ENCODE results near the gene ABTB2. TPM values are rescaled to one million over a fixed set of nuclear protein-coding genes. Genes with fewer than 3 reads are reported as not detected.
A peak's percentile ranks its signal among the peaks of the same experiment; 100 is the strongest.

The ABTB2 gene
- total and polyA plus RNA-seq, 12 donors = 2.5 to 19.1 (median 14.2) TPM

DNA sequence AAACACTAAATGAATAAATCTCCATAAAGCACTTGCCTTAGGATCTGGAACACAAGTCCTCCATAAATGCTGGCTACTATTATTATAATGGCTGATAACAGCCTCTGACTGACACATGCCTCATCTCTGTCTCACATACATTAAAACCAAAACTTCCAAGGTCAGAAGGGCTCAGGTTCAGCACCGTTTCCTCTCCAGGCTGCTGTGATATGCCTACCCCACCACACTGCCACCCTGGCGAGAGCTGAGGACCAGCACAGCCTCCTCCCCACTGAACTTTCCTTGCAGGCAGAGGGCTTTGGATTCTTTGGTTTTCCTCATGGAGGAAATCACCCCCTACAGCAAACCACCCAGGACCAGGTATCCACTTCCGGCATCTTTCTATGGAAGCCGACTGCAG lies 112.8 kb downstream of the ABTB2 start:
- intact Hi-C loops (cut with DNase I) = no loop called here

GRCh38 chr11:34243600-34244464 lies 114.0 kb downstream of the ABTB2 start:
- ATAC-seq (peak in 5 of 8 donors; percentile 21 to 77 (median 60)), DNase-seq (no peak)
- no peaks in the 10 kb centered on the region for H3K9me3 ChIP-seq
- WGBS, 2 donors = 69 to 70% methylated on average over 8 of the region's 8 CpGs
- no peak for TF ChIP-seq CTCF (IDR thresholded peaks at IDR 0.05)
- H3K27ac ChIP-seq = peak overlapping the region in 6 of 10 donors; percentile 4 to 48 (median 35)
- H3K27me3 ChIP-seq = no peaks in the 10 kb centered on the region
- no peak overlapping the region for H3K4me3 ChIP-seq
- intact Hi-C loops (cut with DNase I) = loop anchor here in 1 of 10 donors (5.0 kb wide), 1 partner anchor 52 kb away; no protein-coding TSS in a partner anchor
- H3K36me3 ChIP-seq = no peaks in the 10 kb centered on the region
- peaks cover 4 to 43% (median 24%) of the 10 kb centered on the region in 9 donors for H3K4me1 ChIP-seq

More for the DNA sequence above, 112.8 kb downstream of the ABTB2 start:
- ATAC-seq (no peak), DNase-seq (no peak)
- Histone ChIP-seq H3K4me1 (peaks cover 4 to 43% (median 25%) of the 10 kb centered on the region in 9 donors), H3K27ac (no peak overlapping the region), H3K4me3 (no peak overlapping the region), H3K36me3 (no peaks in the 10 kb centered on the region), H3K9me3 (no peaks in the 10 kb centered on the region), H3K27me3 (no peaks in the 10 kb centered on the region)
- 87% methylated on average over 4 of the region's 4 CpGs for WGBS, 2 donors
- no peak for TF ChIP-seq CTCF (IDR thresholded peaks at IDR 0.05)

DNA sequence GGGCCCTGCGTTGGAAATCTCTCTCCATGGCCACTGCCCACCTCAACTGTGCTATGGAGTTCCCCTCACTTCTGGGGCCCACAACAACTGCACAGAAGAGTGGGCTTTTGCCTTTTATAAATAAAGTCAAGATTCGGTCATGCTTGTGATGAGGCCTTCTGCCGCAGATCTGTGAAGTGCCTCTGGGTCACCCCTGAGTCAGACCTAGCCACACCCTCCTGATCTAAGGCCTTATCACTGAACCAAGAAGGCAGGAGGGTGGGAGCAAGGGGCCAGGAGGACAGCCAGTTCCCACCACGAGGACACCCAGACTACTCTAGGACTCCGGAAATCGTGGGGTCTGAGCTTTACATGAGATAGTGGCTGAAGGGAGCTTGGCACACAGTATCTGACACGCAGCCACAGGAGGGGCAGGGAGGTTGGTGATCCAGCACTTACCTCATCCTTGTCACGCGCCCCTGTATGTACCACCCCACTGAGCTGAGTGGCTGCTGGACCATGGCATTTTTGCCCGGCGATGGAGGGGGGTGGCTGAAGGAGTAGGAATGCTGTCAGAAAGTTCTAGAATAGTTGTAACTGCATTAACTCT lies 115.7 kb downstream of the ABTB2 start:
- DNase-seq (no peak), ATAC-seq (peak in 6 of 8 donors; percentile 35 to 89 (median 62))
- Histone ChIP-seq H3K36me3 (no peaks in the 10 kb centered on the region), H3K27ac (peak overlapping the region in 3 of 10 donors; percentile 15 to 39 (median 30)), H3K27me3 (no peaks in the 10 kb centered on the region), H3K4me3 (no peak overlapping the region), H3K4me1 (peaks cover 4 to 43% (median 24%) of the 10 kb centered on the region in 9 donors), H3K9me3 (no peaks in the 10 kb centered on the region)
- intact Hi-C loops (cut with DNase I) = loop anchor here in 1 of 10 donors (5.0 kb wide), 1 partner anchor 50 kb away; no protein-coding TSS in a partner anchor
- TF ChIP-seq CTCF (IDR thresholded peaks at IDR 0.05) = no peak
- WGBS, 2 donors = 69 to 77% methylated on average over 11 of the region's 11 CpGs

- Histone ChIP-seq H3K27ac (no peak overlapping the region), H3K36me3 (no peaks in the 10 kb centered on the region), H3K9me3 (no peaks in the 10 kb centered on the region), H3K4me1 (peaks cover 4 to 37% (median 29%) of the 10 kb centered on the region in 9 donors), H3K4me3 (no peak overlapping the region), H3K27me3 (no peaks in the 10 kb centered on the region)
- ATAC-seq (no peak), DNase-seq (no peak)
- intact Hi-C loops (cut with DNase I) = loop anchor here in 1 of 10 donors (5.0 kb wide), 1 partner anchor 48 kb away; no protein-coding TSS in a partner anchor
- no peak for TF ChIP-seq CTCF (IDR thresholded peaks at IDR 0.05)
- WGBS, 2 donors = 73 to 84% methylated on average over 8 of the region's 8 CpGs
Observed at GRCh38 chr11:34240150-34240494, 117.7 kb downstream of the ABTB2 start.
